ENCODE measurements around the gene HPSE. TPM values are rescaled to one million over a fixed set of nuclear protein-coding genes. Genes with fewer than 3 reads are reported as not detected.

Gene HPSE
- polyA plus RNA-seq, 4 donors = 0.81 to 1.8 (median 1.1) TPM

GRCh38 chr4:83252782-83253405, 81.8 kb downstream of the HPSE start:
- peak in 1 of 4 donors; percentile 21 for DNase-seq (ENCODE audit: low read depth in 4 of 4, low spot score in 3 of 4)

- DNase-seq (ENCODE audit: low read depth in 4 of 4, low spot score in 3 of 4) = no peak
Observed at GRCh38 chr4:83251447-83251830, 83.2 kb downstream of the HPSE start.

DNA sequence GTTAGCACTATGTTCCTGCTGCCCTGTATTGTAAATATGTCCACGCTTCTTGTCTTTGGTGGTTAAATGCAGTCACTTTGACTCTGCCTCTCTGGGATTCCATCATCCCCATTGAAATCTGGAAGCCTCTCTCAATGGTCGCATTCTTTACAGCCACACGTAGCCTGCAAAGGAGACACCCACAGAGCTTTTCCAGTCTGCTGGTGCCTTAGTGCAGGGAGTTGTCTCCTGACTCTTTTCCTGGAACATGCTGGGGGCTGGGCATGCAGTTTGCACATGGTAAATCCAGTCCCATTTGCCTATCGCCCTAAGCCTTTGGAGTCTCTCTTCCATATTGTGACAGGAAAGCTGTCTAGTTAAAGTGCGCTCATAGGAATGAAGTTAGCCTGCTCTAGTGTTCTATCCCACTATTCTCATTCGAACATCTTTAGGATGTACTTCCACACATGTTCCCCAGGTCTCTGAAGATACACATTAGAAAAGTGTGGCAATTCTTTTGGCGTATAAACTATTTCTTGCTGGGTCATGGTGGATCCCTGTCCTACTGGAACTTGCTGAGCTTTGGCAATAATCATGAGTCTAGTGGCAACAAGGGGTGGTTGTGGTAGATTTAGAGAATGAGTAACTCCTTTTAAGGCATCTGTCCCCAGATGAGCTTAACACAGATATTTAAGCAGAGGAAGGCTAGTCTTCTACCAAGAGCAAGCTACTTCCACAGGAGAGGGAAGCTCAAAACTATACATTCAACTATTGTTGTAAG, 83.8 kb downstream of the HPSE start:
- DNase-seq (ENCODE audit: low read depth in 4 of 4, low spot score in 3 of 4) = no peak

- DNase-seq (ENCODE audit: low read depth in 4 of 4, low spot score in 3 of 4) = no peak
Observed at GRCh38 chr4:83248486-83248885, 86.2 kb downstream of the HPSE start.

DNA sequence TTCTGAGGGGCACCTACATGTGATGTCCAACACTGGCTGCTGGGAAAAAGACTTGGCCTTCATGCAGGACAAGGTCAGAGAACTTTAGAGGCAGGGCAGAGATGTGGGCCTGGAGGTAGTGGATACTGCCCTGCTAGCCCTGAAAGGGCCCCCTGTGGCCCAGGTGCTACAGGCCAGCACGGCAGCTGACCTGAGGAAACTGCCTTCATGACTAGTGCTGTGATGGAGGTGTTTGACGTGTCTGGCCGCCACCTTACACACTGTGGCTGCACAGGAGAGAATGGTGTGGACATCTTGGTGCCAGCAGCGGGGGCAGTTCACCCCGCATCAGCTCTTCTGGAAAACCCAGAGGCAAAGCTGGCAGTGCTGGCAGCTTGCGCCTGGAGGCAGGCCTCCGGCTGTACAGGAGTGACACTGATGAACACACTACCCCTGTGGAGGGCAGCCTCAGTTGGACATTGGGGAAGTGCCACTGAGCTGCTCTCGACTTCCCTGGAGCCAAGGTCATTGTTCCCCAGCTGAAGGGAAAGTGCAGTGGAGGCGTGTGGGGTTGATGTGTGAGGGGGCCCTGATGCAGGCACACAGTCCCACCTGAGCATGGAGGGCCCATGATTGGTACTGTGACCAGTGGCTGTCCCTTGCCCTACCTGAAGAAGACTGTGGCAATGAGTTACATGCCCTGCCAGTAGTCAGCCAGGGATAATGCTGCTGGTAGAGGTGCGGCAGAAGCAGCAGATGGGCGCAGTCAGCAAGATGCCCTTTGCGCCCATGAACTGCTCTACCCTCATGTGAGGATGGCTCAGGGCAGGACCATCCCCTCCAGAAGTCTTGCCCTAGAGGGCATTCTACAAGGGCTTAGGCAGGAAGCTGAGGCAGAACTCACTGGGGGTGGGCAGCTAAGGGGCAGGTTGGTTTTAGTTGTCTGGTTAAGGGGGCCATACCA, 87.0 kb downstream of the HPSE start:
- DNase-seq (ENCODE audit: low read depth in 4 of 4, low spot score in 3 of 4) = no peak

Other genes with a start within 250 kb of the HPSE start
- 1 to 10 TPM; 1.9 to 3.3 (median 2.9) TPM for gene PLAC8, start 220.1 kb downstream of the HPSE start, polyA plus RNA-seq (ENCODE audit: insufficient read length in 4 of 4)
- 10 to 100 TPM; 14.3 to 18.3 (median 15.7) TPM for gene COQ2, start 50.0 kb downstream of the HPSE start, polyA plus RNA-seq (ENCODE audit: insufficient read length in 4 of 4)
- 10 to 100 TPM; 15.2 to 20.9 (median 17.5) TPM for gene HELQ, start 121.0 kb upstream of the HPSE start, polyA plus RNA-seq (ENCODE audit: insufficient read length in 4 of 4)
- 10 to 100 TPM; 59.2 to 78.4 (median 60.2) TPM for gene MRPS18C, start 121.2 kb upstream of the HPSE start, polyA plus RNA-seq (ENCODE audit: insufficient read length in 4 of 4)
- gene ABRAXAS1, start 150.3 kb upstream of the HPSE start, polyA plus RNA-seq (ENCODE audit: insufficient read length in 4 of 4) = 10 to 100 TPM; 23.1 to 28.0 (median 27.2) TPM
- gene GPAT3, start 201.3 kb upstream of the HPSE start, polyA plus RNA-seq (ENCODE audit: insufficient read length in 4 of 4) = 10 to 100 TPM in 3 of 4 donors, 1 to 10 TPM in 1; 1.7 to 20.6 (median 18.0) TPM

All from left renal pelvis (tissue), 4 donors.